ENCODE results near the gene TNFRSF14. TPM values are rescaled to one million over a fixed set of nuclear protein-coding genes. Genes with fewer than 3 reads are reported as not detected.
A peak's percentile ranks its signal among the peaks of the same experiment; 100 is the strongest.

TNFRSF14 gene
- total and polyA plus RNA-seq, 9 of the 15 experiments (the other 6 are each of a cell fraction or from before 2014, with no cell fraction given) = 0.11 to 2.3 (median 0.68) TPM; not detected in 2

- peak; percentile 84 for TF ChIP-seq ETV5 (CRISPR knock-in tag; IDR thresholded peaks at IDR 0.05; ENCODE audit: low read depth)
- 0 out of 2 replicates have a peak, but pooled peaks have one; percentile 66 for TF ChIP-seq POLR2A (conservative IDR thresholded peaks at IDR 0.05)
- no peak for TF ChIP-seq ZNF217 (CRISPR knock-in tag; IDR thresholded peaks at IDR 0.05)
- TF ChIP-seq HNRNPLL (IDR thresholded peaks at IDR 0.05; ENCODE audit: low read depth, low read length, poor library complexity, severe bottlenecking) = peak; percentile 81
- TF ChIP-seq RBFOX2 (IDR thresholded peaks at IDR 0.05; ENCODE audit: low read depth, low read length) = peak; percentile 74
- peak; percentile 60; the same call in 1 of the 2 replicates for TF ChIP-seq ZBTB2 (IDR thresholded peaks at IDR 0.05)
- TF ChIP-seq VEZF1 (CRISPR knock-in tag; IDR thresholded peaks at IDR 0.05) = peak; percentile 87
- TF ChIP-seq ETV1 (tag; conservative IDR thresholded peaks at IDR 0.05; ENCODE audit: low read depth) = peak; percentile 78
- peak; percentile 53 to 63 for TF ChIP-seq NRF1 (conservative IDR thresholded peaks at IDR 0.05 in 1 of 2, IDR thresholded peaks at IDR 0.05 in 1 of 2)
- 0 out of 2 replicates have a peak, but pooled peaks have one; percentile 66 for TF ChIP-seq HEY1 (CRISPR knock-in tag; IDR thresholded peaks at IDR 0.05; ENCODE audit: borderline replicate concordance)
- TF ChIP-seq HNRNPL (IDR thresholded peaks at IDR 0.05; ENCODE audit: low read depth, low read length) = peak; percentile 89
- TF ChIP-seq ZFX (CRISPR knock-in tag; IDR thresholded peaks at IDR 0.05) = peak; percentile 74
- TF ChIP-seq ZEB2 (IDR thresholded peaks at IDR 0.05) = peak; percentile 16; the same call in 1 of the 2 replicates
- no peak for TF ChIP-seq CREBBP (IDR thresholded peaks at IDR 0.05; ENCODE audit: low read depth, low read length)
- TF ChIP-seq TBL1XR1 (IDR thresholded peaks at IDR 0.05; ENCODE audit: low read length in 2 of 2) = peak in 1 of 2 experiments; percentile 34; a peak in 1 of 4 replicates
- peak; percentile 56; the same call in 1 of the 2 replicates for TF ChIP-seq IRF2 (CRISPR knock-in tag; IDR thresholded peaks at IDR 0.05)
- TF ChIP-seq SMARCA5 (IDR thresholded peaks at IDR 0.05) = peak; percentile 96
- peak; percentile 30 for TF ChIP-seq RB1 (IDR thresholded peaks at IDR 0.05; ENCODE audit: low read depth)
- peak; percentile 59 for TF ChIP-seq POLR2G (IDR thresholded peaks at IDR 0.05; ENCODE audit: low read depth, low read length)
- TF ChIP-seq ERF (CRISPR knock-in tag; IDR thresholded peaks at IDR 0.05) = peak; percentile 71; the same call in 1 of the 2 replicates
- peak; percentile 37 for TF ChIP-seq TFAP4 (CRISPR knock-in tag; IDR thresholded peaks at IDR 0.05; ENCODE audit: borderline replicate concordance)
- no peak for TF ChIP-seq LEF1 (IDR thresholded peaks at IDR 0.05)
Observed at GRCh38 chr1:2546515-2547209, 9.5 kb upstream of the TNFRSF14 start (continued).
